ENCODE measurements around the gene PALLD. TPM values are rescaled to one million over a fixed set of nuclear protein-coding genes. Genes with fewer than 3 reads are reported as not detected.

The PALLD gene
- total and polyA plus RNA-seq, 2 donors = 441 to 760 TPM

DNA sequence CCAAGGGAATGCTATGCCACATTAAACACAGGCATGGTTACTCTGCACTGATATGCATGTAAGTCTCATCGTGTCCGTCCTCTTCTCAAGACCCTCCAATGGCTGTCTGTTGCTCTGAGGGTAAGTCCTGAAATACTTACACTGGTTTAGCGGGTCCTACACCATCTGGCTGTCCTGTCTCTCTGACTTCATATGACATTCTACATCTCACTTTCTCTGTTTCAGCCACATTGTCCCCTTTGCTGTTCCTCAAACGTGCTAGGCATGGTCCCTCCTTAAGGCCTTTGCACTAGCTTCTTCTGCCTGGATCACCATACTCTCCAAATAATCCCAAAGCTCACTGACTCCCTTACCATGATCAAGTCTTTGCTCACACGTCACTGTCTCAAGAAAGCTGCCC, 131.4 kb downstream of the PALLD start:
- DNase-seq (ENCODE audit: extremely low spot score) = no peak
- H3K27ac ChIP-seq (ENCODE audit: low read depth) = no peak overlapping the region
- no peaks in the 10 kb centered on the region for H3K4me1 ChIP-seq (ENCODE audit: insufficient read depth)
- H3K36me3 ChIP-seq (ENCODE audit: insufficient read depth) = no peaks in the 10 kb centered on the region
- 96% methylated on average over 5 of the region's 5 CpGs for WGBS
- H3K4me3 ChIP-seq (ENCODE audit: low read depth, low read length) = no peak overlapping the region

DNA sequence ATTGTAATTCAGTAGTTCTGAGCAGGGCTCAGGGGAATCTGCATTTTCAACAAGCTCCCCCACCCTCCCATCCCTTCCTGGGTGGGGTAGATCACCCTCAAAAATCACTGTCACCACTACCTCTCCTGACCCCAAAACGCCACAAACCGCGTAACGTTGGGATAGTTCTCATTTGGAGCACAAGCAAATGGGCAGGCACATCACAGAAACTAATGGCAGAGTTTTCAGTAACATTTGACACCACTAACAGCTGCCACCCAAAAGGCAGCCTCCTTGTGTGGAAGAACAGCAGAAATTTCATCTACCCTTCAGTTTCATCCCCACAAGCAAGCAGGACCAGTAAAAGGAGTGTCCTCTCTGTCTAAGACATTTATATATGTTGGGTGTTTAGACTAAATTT, 132.7 kb downstream of the PALLD start:
- H3K27ac ChIP-seq (ENCODE audit: low read depth) = no peak overlapping the region
- no peak for DNase-seq (ENCODE audit: extremely low spot score)
- no peaks in the 10 kb centered on the region for H3K4me1 ChIP-seq (ENCODE audit: insufficient read depth)
- H3K4me3 ChIP-seq (ENCODE audit: low read depth, low read length) = no peak overlapping the region
- WGBS = 89% methylated on average over 4 of the region's 4 CpGs
- no peaks in the 10 kb centered on the region for H3K36me3 ChIP-seq (ENCODE audit: insufficient read depth)

DNA sequence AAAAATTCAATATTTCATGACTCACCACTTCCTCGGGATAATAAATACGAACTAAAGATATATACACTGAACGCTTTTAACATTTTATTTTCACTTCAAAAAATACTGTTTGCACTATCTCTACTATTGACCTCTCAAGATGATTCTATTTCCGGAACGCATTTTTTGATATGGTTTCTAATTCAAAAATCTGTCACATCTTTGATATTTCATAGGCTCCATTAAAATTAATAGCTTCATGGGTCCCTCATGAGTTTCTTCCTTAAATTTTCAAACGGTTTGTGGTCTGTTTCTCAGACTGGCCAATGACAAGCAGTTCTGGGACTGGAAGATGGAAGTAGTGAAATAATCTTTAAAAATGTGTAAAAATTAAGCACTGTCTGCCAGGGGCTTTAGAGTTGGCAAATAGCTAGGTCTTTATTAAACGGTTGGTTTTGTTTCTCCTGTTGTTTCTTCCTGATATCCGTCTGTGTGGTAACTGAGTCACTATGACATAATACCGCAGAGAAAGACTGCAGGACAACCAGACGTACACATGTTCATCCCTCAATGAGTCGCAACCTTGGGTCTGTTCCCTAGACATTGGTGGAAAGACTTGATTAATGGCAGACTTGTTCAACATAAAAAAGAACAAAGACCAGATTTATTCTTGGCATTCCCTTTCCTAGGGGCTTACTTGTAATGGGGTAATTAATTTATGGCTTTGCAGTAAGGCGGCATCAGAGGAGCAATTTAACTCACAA, 133.8 kb downstream of the PALLD start:
- Histone ChIP-seq H3K4me3 (ENCODE audit: low read depth, low read length) (peak overlapping the region; percentile 49), H3K27ac (ENCODE audit: low read depth) (no peak overlapping the region), H3K36me3 (ENCODE audit: insufficient read depth) (no peaks in the 10 kb centered on the region), H3K4me1 (ENCODE audit: insufficient read depth) (no peaks in the 10 kb centered on the region)
- no peak for DNase-seq (ENCODE audit: extremely low spot score)
- 57% methylated on average over 12 of the region's 12 CpGs for WGBS

DNA sequence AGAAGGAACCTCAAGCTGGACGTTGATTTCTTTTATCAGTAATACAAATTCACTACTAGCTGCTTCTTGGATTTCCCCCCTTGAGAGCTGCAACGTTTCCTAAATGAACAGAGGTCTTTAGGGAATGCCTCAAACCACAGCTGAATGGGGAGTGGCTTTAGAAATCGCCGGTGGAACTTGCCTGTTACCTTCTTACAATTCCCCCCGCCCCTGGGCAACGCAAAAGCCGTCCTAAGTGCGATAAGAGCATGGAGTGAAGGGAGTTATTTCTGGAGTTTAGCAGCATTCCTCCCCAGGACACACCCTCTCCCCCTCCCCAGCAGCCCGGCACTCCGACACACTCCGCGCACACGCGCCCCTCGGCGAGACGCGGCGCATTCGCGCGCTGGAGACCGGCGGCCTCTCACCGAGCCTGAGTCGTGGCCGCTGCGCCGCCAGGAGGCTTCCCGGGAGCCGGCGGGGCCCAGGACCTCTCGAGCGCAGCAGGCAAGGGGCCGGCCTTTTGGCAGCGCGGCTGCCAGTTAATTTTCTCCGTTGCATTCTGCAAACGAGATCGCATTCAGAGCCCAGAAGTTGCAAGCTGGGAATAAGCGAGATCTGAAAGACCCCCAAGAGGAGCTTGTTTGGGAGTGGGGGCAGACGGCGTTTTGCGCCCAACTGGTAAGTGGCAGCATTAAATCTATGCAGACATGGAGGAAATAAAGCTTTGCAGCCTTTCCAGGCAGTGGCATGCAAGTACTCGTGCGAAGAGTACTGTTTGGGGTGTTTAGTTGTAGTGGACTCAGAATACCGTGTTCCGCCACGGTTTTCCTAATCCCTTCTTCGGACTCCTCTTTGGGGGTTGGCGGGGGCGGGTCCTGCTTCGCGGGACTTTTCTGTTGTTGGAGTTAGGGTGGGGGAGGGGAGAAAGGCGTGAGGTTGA, 134.7 kb downstream of the PALLD start:
- Histone ChIP-seq H3K4me3 (ENCODE audit: low read depth, low read length) (peak overlapping the region; percentile 49), H3K4me1 (ENCODE audit: insufficient read depth) (no peaks in the 10 kb centered on the region), H3K36me3 (ENCODE audit: insufficient read depth) (no peaks in the 10 kb centered on the region), H3K27ac (ENCODE audit: low read depth) (no peak overlapping the region)
- WGBS = under 1% methylated on average over 55 of the region's 55 CpGs
- peak; percentile 54 for DNase-seq (ENCODE audit: extremely low spot score)

DNA sequence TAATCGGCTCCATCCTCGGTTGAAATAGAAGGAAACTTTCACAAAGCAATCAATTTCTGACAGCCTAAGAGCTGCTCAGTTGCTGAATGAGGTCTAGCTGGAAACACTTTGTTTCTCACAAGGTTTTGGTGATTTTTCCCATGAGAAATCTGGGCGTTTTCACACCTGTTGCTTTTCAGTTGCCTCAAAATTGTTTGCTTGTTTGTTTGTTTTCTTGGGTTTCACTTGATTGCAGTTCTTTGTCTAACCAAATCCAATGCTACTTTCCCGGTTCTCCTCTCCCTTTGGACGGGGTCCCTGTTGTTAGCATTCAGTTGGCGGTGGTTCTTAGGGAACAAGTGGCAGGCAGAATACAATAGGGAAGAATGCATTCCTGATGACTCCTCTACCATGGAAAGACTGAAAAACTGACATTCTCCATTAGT, 135.5 kb downstream of the PALLD start:
- no peak overlapping the region for H3K27ac ChIP-seq (ENCODE audit: low read depth)
- no peaks in the 10 kb centered on the region for H3K4me1 ChIP-seq (ENCODE audit: insufficient read depth)
- H3K4me3 ChIP-seq (ENCODE audit: low read depth, low read length) = peak overlapping the region; percentile 49
- DNase-seq (ENCODE audit: extremely low spot score) = no peak
- H3K36me3 ChIP-seq (ENCODE audit: insufficient read depth) = no peaks in the 10 kb centered on the region
- WGBS = 10% methylated on average over 6 of the region's 6 CpGs

DNA sequence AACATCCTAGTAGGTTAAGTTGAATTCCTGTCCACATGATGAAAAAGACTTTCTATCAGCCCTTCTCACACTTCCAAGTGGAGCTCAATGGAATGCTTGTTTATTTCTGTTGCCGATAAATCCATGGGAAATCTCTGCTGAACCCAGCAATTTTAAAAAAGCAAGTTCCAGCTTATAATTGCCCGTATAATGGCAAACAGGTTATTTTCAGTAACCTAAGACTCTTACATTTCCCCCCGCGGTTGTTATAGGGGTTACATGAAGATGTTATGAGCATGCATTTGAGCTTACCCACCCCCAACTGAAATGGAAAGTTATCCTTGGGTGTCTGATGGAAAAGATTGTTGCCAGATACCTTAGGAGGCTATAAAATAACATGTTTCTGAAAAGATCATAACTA, 136.2 kb downstream of the PALLD start:
- Histone ChIP-seq H3K27ac (ENCODE audit: low read depth) (no peak overlapping the region), H3K36me3 (ENCODE audit: insufficient read depth) (no peaks in the 10 kb centered on the region), H3K4me1 (ENCODE audit: insufficient read depth) (no peaks in the 10 kb centered on the region), H3K4me3 (ENCODE audit: low read depth, low read length) (no peak overlapping the region)
- no peak for DNase-seq (ENCODE audit: extremely low spot score)
- WGBS = 20% methylated on average over 4 of the region's 4 CpGs

DNA sequence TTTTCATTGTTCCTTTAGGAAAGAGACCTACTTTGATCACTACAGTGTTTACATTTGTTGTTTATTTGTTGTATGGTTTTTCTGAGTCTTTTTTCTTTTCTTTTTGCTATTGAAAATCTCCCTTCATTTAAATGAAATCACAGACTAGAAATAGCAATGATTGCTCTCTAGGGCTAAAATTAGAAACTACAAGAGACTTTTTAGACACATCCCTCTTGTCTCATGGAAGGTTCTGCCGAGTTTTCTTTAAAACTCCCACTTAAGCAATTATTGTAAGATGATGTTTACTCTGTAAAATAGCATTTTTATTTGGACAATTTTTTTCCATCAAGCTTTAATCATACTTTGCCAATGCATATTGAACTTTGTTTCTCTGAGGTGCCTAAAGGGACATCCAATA, 136.6 kb downstream of the PALLD start:
- no peak overlapping the region for H3K27ac ChIP-seq (ENCODE audit: low read depth)
- no peak for DNase-seq (ENCODE audit: extremely low spot score)
- no peak overlapping the region for H3K4me3 ChIP-seq (ENCODE audit: low read depth, low read length)
- H3K4me1 ChIP-seq (ENCODE audit: insufficient read depth) = peaks cover 2% of the 10 kb centered on the region
- WGBS = 21% methylated on average over 1 of the region's 1 CpG
- no peaks in the 10 kb centered on the region for H3K36me3 ChIP-seq (ENCODE audit: insufficient read depth)

DNA sequence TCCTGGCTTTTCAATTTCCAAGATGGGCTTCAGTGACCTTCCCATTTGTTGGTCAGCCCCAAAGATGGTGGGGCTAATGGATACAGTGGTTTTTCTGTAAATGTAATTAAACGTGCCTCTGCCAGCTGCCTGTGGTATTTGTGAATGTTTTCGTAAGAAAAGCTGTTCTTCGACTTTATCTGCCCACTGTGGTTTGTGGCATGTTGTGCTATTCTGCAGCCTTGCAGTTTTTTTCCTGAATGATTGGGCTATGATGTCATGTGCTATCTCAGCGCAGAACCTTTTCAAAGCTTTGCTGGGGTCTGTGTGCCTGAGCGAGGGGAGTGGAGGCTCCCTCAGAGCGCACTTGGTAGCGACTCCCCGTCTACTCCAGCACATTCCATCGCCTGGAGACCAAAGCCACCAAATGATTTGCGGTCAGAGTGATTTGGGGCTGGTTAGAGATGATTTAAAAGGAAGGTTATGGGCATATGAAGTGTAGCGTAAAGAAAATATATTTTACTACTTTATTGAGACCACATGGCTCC, 137.5 kb downstream of the PALLD start:
- 16% methylated on average over 11 of the region's 11 CpGs for WGBS

DNA sequence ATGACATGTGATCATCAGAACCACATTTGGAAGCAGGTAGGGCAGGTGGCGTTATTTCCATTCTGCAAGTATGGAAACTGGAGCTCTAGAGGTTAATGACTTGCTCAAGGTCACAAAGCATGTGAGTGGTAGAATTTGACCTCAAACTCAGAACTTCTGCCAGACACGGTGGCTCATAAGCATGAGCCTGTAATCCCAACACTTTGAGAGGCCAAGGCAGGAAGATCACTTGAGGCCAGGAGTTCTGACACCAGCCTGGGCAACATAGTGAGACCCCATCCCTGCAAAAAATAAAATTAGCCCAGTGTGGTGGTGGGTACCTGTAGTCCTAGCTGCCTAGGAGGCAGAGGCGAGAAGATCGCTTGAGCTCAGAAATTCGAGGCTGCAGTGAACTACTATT, 139.2 kb downstream of the PALLD start:
- WGBS = 78% methylated on average over 5 of the region's 5 CpGs
- H3K4me3 ChIP-seq (ENCODE audit: low read depth, low read length) = no peak overlapping the region
- no peaks in the 10 kb centered on the region for H3K36me3 ChIP-seq (ENCODE audit: insufficient read depth)
- H3K4me1 ChIP-seq (ENCODE audit: insufficient read depth) = peaks cover 2% of the 10 kb centered on the region
- H3K27ac ChIP-seq (ENCODE audit: low read depth) = no peak overlapping the region
- DNase-seq (ENCODE audit: extremely low spot score) = no peak

More for the DNA sequence above, 137.5 kb downstream of the PALLD start:
- Histone ChIP-seq H3K36me3 (ENCODE audit: insufficient read depth) (no peaks in the 10 kb centered on the region), H3K4me3 (ENCODE audit: low read depth, low read length) (no peak overlapping the region), H3K27ac (ENCODE audit: low read depth) (peak overlapping the region; percentile 42), H3K4me1 (ENCODE audit: insufficient read depth) (peaks cover 2% of the 10 kb centered on the region)
- DNase-seq (ENCODE audit: extremely low spot score) = peak; percentile 74

DNA sequence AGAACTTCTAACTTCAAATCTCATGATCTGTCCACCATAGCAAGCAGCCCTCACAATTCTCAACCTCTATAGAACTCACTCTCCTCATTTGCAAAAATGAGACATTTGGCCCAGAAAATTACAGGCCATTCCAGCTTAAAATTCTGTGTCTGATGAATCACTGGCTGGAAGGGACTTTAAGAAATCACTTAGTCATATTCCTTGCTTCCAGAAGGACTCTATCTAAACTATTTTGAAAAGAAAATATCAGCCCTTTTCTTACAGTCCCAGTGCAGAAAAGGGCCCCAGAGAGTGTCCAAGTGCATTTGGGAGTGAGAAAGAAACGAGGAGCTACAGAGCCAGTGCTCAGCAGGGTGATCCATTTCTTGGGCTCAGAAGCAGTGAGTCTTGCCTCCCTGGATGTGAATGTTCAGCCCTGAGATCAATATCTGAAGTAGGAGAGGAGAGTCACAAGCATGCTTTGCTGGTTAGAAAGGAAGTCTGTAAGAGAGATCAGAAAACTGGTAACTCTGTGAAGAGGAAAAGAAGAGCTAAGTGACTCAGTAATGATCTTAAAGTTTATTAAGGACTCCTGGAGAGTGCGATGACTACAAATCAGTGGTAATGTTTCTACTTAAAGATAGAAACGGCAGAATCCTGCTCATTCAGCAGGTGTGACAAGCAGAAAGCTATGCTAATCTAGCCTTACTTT, 139.8 kb downstream of the PALLD start:
- WGBS = 39% methylated on average over 3 of the region's 3 CpGs
- H3K4me3 ChIP-seq (ENCODE audit: low read depth, low read length) = no peak overlapping the region
- no peaks in the 10 kb centered on the region for H3K36me3 ChIP-seq (ENCODE audit: insufficient read depth)
- peaks cover 2% of the 10 kb centered on the region for H3K4me1 ChIP-seq (ENCODE audit: insufficient read depth)
- no peak for DNase-seq (ENCODE audit: extremely low spot score)
- peak overlapping the region; percentile 48 for H3K27ac ChIP-seq (ENCODE audit: low read depth)

DNA sequence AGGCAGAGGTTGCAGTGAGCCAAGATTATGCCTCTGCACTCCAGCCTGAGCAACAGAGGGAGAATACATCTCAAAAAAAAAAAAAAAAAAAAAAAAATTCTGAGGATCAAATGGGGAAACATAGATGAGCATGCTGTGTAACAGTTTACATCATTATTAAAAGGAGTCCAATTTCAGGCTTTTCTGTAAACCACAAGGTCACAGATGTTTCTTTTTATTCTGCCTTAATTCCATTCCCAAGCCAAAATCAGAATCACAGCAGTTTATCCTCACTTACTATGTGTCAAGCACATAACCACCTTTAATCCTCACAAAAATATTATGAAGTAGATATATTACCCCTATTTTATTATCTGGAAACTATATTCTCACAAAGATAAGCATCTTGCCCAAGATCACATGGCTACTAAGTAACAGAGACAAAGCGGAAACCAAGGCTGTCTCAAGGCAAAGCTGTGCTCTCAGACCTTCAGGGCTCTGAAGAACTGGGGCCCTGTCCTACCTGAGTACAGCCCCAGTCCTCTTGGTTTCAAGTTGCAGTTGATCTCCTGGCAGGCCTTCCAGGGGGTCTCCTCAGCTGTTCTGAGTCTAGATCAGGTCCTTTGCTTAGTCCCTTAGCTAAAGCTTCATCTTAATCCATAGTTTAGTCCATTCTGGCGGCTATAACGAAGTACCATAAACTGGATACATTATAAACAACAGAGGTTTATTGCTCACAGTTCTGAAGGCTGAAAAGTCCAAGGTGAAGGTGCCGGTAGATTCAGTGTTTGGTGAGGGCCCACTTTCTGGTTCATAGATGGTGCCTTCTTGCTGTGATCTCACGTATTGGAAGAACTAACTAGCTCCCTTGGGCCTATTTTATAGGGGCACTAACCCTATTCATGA, 141.3 kb downstream of the PALLD start:
- Histone ChIP-seq H3K4me1 (ENCODE audit: insufficient read depth) (peaks cover 2% of the 10 kb centered on the region), H3K36me3 (ENCODE audit: insufficient read depth) (no peaks in the 10 kb centered on the region), H3K27ac (ENCODE audit: low read depth) (no peak overlapping the region), H3K4me3 (ENCODE audit: low read depth, low read length) (no peak overlapping the region)
- no peak for DNase-seq (ENCODE audit: extremely low spot score)
- WGBS = 72% methylated on average over 5 of the region's 5 CpGs

DNA sequence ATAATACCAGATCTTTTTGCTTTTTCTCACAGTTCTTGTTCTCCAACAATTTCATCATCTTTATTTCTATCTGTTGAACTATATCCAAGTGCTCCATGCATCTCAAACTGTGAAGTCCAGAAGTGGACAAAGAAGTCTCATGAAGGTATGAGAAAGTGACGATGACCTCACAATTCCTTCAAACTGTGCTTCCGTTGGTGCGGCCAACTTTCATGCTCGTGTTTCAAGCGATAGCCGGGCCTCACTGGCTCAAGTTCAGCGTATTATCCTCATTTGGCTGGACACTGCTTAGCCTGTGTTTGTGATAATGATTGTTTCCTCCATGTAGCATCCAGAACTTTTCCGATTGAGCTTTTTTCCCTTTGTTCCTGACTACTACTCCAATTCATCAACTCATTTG, 143.1 kb downstream of the PALLD start:
- no peak for DNase-seq (ENCODE audit: extremely low spot score)
- Histone ChIP-seq H3K4me3 (ENCODE audit: low read depth, low read length) (no peak overlapping the region), H3K36me3 (ENCODE audit: insufficient read depth) (no peaks in the 10 kb centered on the region), H3K27ac (ENCODE audit: low read depth) (no peak overlapping the region), H3K4me1 (ENCODE audit: insufficient read depth) (peaks cover 2% of the 10 kb centered on the region)
- 72% methylated on average over 8 of the region's 8 CpGs for WGBS

DNA sequence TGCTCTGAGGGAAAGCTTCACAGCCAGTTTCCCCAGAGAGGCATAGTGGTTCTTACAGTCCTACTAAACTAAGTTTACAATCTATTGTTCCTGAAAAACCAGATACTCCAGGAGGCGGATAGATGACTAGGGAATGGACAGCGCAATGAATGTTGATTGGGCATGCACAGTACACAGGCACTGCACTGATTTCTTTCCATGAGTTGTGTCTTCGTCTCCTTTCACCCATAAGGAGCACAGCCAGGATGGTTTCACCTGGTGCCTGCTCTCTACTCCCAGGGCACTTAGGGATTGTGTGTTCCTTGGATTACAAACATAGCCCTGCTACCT, 144.9 kb downstream of the PALLD start:
- H3K36me3 ChIP-seq (ENCODE audit: insufficient read depth) = no peaks in the 10 kb centered on the region
- H3K4me1 ChIP-seq (ENCODE audit: insufficient read depth) = peaks cover 2% of the 10 kb centered on the region
- H3K27ac ChIP-seq (ENCODE audit: low read depth) = no peak overlapping the region
- H3K4me3 ChIP-seq (ENCODE audit: low read depth, low read length) = no peak overlapping the region
- DNase-seq (ENCODE audit: extremely low spot score) = no peak
- WGBS = 90% methylated on average over 3 of the region's 3 CpGs

Data from urinary bladder (tissue), 4 donors.